Measurements from ENCODE around the gene MOK.

GRCh38 chr14:102326583-102326982, 21.6 kb upstream of the MOK start:
- no peak for TF ChIP-seq CTCF (IDR thresholded peaks at IDR 0.05)
- no peak for TF ChIP-seq POLR2A (IDR thresholded peaks at IDR 0.05)

Data from breast epithelium (tissue), 3 donors.